ENCODE results near the gene OR2AP1.
"Not testable (repeated sequence)": the region's sequence is repeated elsewhere in the genome, so short reads cannot be mapped to it uniquely, and the experiment has no call there.

The OR2AP1 gene

DNA sequence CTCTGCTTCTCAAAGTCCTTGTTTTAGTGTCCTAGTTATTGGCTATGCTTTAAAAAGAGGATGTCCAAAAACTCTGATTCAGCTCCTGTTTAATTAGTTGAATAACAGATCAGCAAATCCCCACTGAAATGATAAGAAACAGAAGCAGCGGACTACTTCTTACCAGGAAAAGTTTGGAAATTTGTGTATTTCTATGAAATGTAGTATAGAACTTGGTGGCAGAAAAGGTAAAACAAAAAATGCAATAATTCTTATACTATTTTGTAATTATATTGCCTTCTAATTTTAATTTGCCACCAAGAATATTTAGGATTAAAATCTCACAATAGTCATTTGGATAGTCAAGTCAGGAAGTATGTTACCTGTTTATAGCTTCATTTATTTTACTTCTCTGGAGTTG, at the start of gene OR2AP1:
Gene OR2AP1 (plus strand): TSS at position 301 of the 400 bp plus-strand sequence. CDS start 1,947 bp downstream, outside the sequence.
- Mint-ChIP-seq H3K27me3 (peaks cover 5% of the 10 kb centered on the region), H3K4me3 (no peak within 1 kb of the TSS), H3K4me1 (no peaks in the 10 kb centered on the region), H3K27ac (no peak within 1 kb of the TSS), H3K9me3 (peaks cover 24% of the 10 kb centered on the region), H3K36me3 (ENCODE audit: low read depth) (peaks cover 14% of the 10 kb centered on the region)
- DNase-seq, result no peak
- ATAC-seq, result no peak

DNA sequence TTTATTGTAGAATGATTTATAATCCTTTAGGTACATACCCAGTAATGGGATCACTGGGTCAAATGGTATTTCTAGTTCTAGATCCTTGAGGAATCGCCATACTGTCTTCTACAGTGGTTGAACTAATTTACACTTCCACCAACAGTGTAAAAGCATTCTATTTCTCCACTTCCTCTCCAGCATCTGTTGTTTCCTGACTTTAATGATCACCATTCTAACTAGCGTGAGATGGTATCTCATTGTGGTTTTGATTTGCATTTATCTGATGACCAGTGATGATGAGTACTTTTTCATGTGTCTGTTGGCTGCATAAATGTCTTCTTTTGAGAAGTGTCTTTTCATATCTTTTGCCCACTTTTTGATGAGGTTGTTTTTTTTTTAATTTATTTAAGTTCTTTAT, 24.0 kb upstream of the OR2AP1 start:
- not testable (repeated sequence) for ATAC-seq; H3K36me3 Mint-ChIP-seq (ENCODE audit: low read depth); H3K4me3 Mint-ChIP-seq; DNase-seq; H3K4me1 Mint-ChIP-seq; H3K9me3 Mint-ChIP-seq; H3K27ac Mint-ChIP-seq
- H3K27me3 Mint-ChIP-seq, result peaks cover 20% of the 10 kb centered on the region

DNA sequence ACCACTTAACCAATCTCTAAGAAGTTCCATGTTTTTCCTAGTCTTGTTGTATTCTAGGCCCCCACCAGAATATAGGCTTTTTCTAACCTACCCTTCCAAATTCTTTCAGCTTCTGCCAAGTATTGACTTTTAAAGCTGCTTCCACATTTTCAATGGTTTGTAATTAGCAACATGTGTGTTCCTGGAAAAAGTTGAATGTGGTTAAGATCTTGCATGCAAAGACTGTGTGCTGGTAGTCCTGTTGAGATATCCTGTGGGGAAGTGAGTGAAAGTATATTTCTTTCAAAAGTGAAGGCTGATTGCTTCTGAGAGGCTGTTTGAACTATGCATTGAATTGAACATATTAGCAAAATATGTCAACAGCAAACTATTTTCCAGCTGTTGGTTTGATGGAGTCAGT, 23.5 kb upstream of the OR2AP1 start:
- Mint-ChIP-seq H3K27ac (no peak overlapping the region), H3K4me1 (no peaks in the 10 kb centered on the region), H3K9me3 (no peaks in the 10 kb centered on the region), H3K36me3 (ENCODE audit: low read depth) (no peaks in the 10 kb centered on the region), H3K4me3 (no peak overlapping the region), H3K27me3 (peaks cover 20% of the 10 kb centered on the region)
- DNase-seq (no peak), ATAC-seq (no peak)

GRCh38 chr12:55549302-55549701, 23.0 kb upstream of the OR2AP1 start, which contains the start of gene OR6C4:
Gene OR6C4, plus strand, starts transcription at chr12:55549602. Its CDS starts 1,625 bp downstream, at chr12:55551227.
- Mint-ChIP-seq H3K4me1 (no peaks in the 10 kb centered on the region), H3K27me3 (peaks cover 17% of the 10 kb centered on the region), H3K36me3 (ENCODE audit: low read depth) (no peaks in the 10 kb centered on the region), H3K9me3 (no peaks in the 10 kb centered on the region), H3K4me3 (no peak within 1 kb of the TSS), H3K27ac (no peak within 1 kb of the TSS)
- no peak for DNase-seq
- ATAC-seq, result no peak

DNA sequence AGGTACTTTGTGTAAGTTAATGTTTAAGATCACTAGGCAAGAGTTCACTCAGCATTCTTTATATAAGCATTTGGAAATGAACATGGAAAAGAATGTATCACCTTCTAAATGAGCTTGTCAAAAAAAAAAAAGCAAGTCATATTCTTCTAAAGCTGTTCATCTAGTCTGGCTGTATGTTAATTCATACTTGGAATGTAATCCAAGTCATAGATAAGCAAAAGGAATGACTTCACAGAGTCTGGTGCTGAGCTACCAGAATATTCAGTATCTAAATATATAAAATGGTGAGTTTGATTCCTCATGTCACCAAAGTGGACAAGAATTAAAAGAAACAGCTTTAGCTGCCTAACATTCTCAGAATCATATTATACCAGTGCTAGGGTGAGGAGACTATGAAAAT, 18.0 kb upstream of the OR2AP1 start:
- ATAC-seq, result no peak

DNA sequence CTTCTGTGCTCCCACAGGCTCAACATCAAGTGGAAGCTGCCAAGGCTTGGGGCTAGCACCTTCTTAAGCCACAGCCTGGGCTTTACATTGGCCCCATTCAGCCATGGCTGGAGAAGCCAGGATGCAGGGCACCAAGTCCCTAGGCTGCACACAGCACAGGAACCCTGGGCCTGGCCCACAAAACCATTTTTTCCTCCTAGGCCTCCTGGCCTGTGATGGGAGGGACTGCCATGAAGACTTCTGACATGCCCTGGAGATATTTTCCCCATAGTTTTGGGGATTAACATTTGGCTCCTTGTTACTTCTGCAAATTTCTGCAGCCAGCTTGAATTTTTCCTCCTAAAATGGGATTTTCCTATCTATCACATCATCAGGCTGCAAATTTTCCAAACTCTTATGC, 2.2 kb upstream of the OR2AP1 start:
- not testable (repeated sequence) for H3K27me3 Mint-ChIP-seq, H3K4me3 Mint-ChIP-seq, H3K27ac Mint-ChIP-seq, H3K4me1 Mint-ChIP-seq, ATAC-seq, DNase-seq
- Mint-ChIP-seq H3K9me3 (peaks cover 24% of the 10 kb centered on the region), H3K36me3 (ENCODE audit: low read depth) (peaks cover 14% of the 10 kb centered on the region)

More for the DNA sequence above, 18.0 kb upstream of the OR2AP1 start:
- Mint-ChIP-seq H3K4me1 (no peaks in the 10 kb centered on the region), H3K36me3 (ENCODE audit: low read depth) (no peaks in the 10 kb centered on the region), H3K27me3 (peaks cover 5% of the 10 kb centered on the region), H3K27ac (no peak overlapping the region), H3K4me3 (no peak overlapping the region), H3K9me3 (peaks cover 22% of the 10 kb centered on the region)
- DNase-seq, result no peak

DNA sequence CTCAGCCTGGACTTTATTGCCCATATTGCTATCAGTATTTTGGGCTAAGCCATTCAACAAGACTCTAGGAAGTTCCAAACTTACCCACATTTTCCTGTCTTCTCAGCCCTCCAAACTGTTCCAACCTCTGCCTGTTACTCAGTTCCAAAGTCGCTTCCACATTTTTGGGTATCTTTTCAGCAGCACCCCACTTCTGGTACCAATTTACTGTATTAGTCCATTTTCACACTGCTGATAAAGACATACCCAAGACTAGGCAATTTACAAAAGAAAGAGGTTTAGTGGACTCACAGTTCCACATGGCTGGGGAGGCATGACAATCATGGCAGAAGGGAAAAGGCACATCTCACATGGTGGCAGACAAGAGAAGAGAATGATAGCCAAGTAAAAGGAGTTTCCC, 1.6 kb upstream of the OR2AP1 start:
- Mint-ChIP-seq H3K36me3 (ENCODE audit: low read depth) (peaks cover 14% of the 10 kb centered on the region), H3K9me3 (peaks cover 24% of the 10 kb centered on the region)
- H3K27me3 Mint-ChIP-seq, DNase-seq, H3K4me1 Mint-ChIP-seq, H3K27ac Mint-ChIP-seq, H3K4me3 Mint-ChIP-seq, ATAC-seq: not testable (repeated sequence)

DNA sequence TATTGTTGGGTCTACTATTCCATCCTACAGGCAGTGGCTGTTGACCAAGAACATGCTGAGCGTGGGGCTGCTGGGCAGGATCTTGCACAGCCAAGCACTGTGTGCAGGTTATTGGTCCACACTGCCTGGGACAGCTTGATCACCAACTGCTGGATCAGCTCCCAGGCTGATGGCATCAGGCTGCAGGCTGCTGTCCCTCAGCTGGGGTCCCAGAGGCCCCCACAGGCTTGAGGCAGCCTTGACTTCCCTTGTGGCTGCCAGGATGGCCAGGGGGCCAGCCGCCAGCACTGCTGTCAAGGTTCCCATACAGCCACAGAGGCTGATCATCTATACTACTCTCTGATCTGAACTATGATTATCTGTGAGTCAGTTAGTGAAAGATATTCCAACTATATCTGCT, 9.8 kb downstream of the OR2AP1 start:
- DNase-seq (no peak), ATAC-seq (no peak)
- no peak overlapping the region for H3K27ac Mint-ChIP-seq
- H3K4me1 Mint-ChIP-seq, result no peaks in the 10 kb centered on the region
- no peak overlapping the region for H3K4me3 Mint-ChIP-seq
- H3K36me3 Mint-ChIP-seq (ENCODE audit: low read depth), result no peaks in the 10 kb centered on the region
- H3K27me3 Mint-ChIP-seq, result peaks cover 42% of the 10 kb centered on the region
- H3K9me3 Mint-ChIP-seq, result peaks cover 8% of the 10 kb centered on the region

DNA sequence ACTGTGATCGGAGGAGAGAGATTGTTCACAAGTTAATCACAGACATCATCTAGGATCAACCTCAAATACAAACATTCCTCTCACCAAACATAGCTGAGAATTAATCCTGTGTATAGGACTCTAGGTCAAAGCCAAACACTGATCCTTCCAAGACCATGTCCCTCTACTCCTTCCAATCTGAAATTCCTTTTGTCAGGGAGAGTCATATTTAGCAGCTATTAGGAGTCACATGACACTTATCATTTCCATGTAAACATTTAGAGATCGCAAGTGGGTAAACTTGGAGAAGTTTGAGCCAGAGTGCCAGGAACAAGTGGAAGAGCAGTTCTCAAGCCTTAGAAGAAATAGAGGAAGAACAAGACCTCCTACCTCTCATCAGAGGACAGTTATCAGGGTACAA, 13.5 kb downstream of the OR2AP1 start:
- no peaks in the 10 kb centered on the region for H3K4me1 Mint-ChIP-seq
- no peaks in the 10 kb centered on the region for H3K9me3 Mint-ChIP-seq
- H3K27me3 Mint-ChIP-seq, result peaks cover 47% of the 10 kb centered on the region
- no peaks in the 10 kb centered on the region for H3K36me3 Mint-ChIP-seq (ENCODE audit: low read depth)
- no peak for DNase-seq
- no peak overlapping the region for H3K27ac Mint-ChIP-seq
- ATAC-seq, result no peak
- no peak overlapping the region for H3K4me3 Mint-ChIP-seq

DNA sequence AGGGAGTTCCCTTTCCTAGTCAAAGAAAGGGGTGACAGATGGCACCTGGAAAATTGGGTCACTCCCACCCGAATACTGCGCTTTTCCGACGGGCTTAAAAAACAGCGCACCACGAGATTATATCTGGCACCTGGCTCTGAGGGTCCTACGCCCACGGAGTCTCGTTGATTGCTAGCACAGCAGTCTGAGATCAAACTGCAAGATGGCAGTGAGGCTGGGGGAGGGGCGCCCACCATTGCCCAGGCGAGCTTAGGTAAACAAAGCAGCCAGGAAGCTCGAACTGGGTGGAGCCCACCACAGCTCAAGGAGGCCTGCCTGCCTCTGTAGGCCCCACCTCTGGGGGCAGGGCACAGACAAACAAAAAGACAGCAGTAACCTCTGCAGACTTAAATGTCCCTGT, 17.9 kb downstream of the OR2AP1 start:
- ATAC-seq; H3K4me1 Mint-ChIP-seq; H3K36me3 Mint-ChIP-seq (ENCODE audit: low read depth); H3K27ac Mint-ChIP-seq; DNase-seq; H3K4me3 Mint-ChIP-seq: not testable (repeated sequence)
- peaks cover 11% of the 10 kb centered on the region for H3K9me3 Mint-ChIP-seq
- H3K27me3 Mint-ChIP-seq, result peaks cover 42% of the 10 kb centered on the region

- Mint-ChIP-seq H3K27ac (no peak overlapping the region), H3K9me3 (no peaks in the 10 kb centered on the region), H3K36me3 (ENCODE audit: low read depth) (no peaks in the 10 kb centered on the region), H3K27me3 (peaks cover 39% of the 10 kb centered on the region), H3K4me3 (no peak overlapping the region), H3K4me1 (peaks cover 10% of the 10 kb centered on the region)
- ATAC-seq, result no peak
- DNase-seq, result no peak
Measured at GRCh38 chr12:55607821-55608594, 35.7 kb downstream of the OR2AP1 start.

- Mint-ChIP-seq H3K36me3 (ENCODE audit: low read depth) (peaks cover 3% of the 10 kb centered on the region), H3K9me3 (peaks cover 9% of the 10 kb centered on the region), H3K4me1 (peaks cover 10% of the 10 kb centered on the region), H3K27ac (no peak overlapping the region), H3K4me3 (no peak overlapping the region), H3K27me3 (peaks cover 32% of the 10 kb centered on the region)
- DNase-seq, result no peak
- ATAC-seq, result peak; percentile 84
Measured at GRCh38 chr12:55610598-55610997, 38.3 kb downstream of the OR2AP1 start.

DNA sequence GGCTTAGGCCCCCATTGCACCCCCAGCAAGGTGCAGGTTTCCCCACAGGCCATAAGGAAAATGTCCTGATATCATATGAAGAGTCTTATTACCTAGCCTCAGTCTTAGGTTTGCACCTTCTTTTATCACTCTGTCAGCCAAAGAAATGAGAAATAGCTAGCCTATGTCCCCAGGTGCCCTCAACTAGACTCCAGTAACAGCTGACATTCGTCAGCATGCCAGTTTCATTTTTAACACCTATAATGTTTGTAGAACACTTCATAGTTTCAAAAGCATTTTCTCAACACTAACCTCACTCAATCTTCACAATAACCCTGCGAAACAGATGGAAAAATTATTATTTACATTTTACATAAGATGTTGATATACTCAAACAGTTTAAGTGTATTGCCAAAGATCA, 40.4 kb downstream of the OR2AP1 start:
- Mint-ChIP-seq H3K4me1 (peaks cover 10% of the 10 kb centered on the region), H3K9me3 (peaks cover 25% of the 10 kb centered on the region), H3K4me3 (no peak overlapping the region), H3K27ac (no peak overlapping the region), H3K36me3 (ENCODE audit: low read depth) (peaks cover 9% of the 10 kb centered on the region), H3K27me3 (peaks cover 37% of the 10 kb centered on the region)
- no peak for DNase-seq
- ATAC-seq, result no peak

- H3K27me3 Mint-ChIP-seq, result peaks cover 39% of the 10 kb centered on the region
- H3K9me3 Mint-ChIP-seq, result peaks cover 25% of the 10 kb centered on the region
- ATAC-seq (no peak), DNase-seq (no peak)
- H3K27ac Mint-ChIP-seq, result no peak overlapping the region
- peaks cover 12% of the 10 kb centered on the region for H3K4me1 Mint-ChIP-seq
- H3K4me3 Mint-ChIP-seq, result no peak overlapping the region
- H3K36me3 Mint-ChIP-seq (ENCODE audit: low read depth), result peaks cover 9% of the 10 kb centered on the region
Measured at GRCh38 chr12:55614764-55615163, 42.5 kb downstream of the OR2AP1 start.

DNA sequence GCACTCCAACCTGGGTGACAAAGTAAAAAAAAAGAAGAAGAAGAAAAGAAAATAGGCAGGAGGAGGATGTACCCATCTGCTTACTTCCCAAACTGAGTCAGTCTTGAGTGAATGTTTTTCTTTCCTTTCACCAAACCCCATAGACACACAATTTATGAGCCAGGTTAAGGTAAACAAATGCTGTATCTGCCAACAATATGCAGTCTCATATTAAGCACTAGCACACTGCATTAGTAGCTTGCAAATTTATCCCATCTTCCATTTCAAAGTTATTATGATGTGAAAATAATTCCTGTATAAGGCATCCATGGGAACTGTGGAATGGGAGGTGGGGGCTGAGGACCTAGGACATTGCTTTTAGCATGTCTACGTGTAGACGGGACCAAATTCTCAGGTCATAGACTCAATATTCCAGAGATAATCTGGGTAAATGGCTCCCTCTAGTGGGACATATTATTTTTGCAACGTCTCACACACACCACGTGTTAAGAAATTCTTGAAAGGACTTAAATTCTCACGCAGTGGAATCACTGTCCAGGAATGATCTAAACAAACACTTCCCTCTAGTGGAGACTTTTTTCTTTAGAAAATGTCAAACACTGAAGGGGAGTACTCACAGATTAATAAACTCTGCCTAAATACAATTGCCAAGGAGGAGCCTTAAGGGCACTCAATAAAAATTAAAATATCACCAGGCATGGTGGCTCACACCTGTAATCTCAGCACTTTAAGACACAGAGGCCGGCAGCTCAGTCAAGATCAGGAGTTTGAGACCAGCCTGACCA, 47.3 kb downstream of the OR2AP1 start:
- Mint-ChIP-seq H3K27me3 (peaks cover 45% of the 10 kb centered on the region), H3K4me3 (no peak overlapping the region)
- DNase-seq, result peak; percentile 44

More for the DNA sequence above, 47.3 kb downstream of the OR2AP1 start:
- peak; percentile 63 for ATAC-seq
- Mint-ChIP-seq H3K9me3 (peaks cover 25% of the 10 kb centered on the region), H3K27ac (peak overlapping the region; percentile 31), H3K4me1 (peaks cover 11% of the 10 kb centered on the region), H3K36me3 (ENCODE audit: low read depth) (peaks cover 9% of the 10 kb centered on the region)

All from activated naive CD8-positive, alpha-beta T cell treated with anti-CD3 and anti-CD28 coated beads, Interleukin-2, amount 50 U/mL, for 24 hours (primary cell).